K562 (cell line): ENCODE measurements around the gene DIAPH1.

Experiments
- ATF3 ChIP-seq, 2 experiments: fragments of 450-650 bp in 1 of 2; sonication (generic) in 1 of 2; formaldehyde crosslinking in 1 of 2; IDR thresholded peaks in 1 of 2; conservative IDR thresholded peaks in 1 of 2; 2 replicates each; pipeline versions ENCODE4 v1.6.1 to v1.8.1; 2016 to 2023; ENCODE audit warnings: mild to moderate bottlenecking in 2 of 2, moderate library complexity in 2 of 2, inconsistent platforms in 1 of 2, missing genetic modification reagents in 1 of 2
- CTCF ChIP-seq, 3 experiments: IDR thresholded peaks in 2 of 3; conservative IDR thresholded peaks in 1 of 3; 2 replicates each; pipeline ENCODE4 v1.5.1; 2011 to 2012; ENCODE audit warnings: low read length in 3 of 3, mild to moderate bottlenecking in 3 of 3, control low read depth in 2 of 3, improper control_type of control experiment in 1 of 3, inconsistent platforms in 1 of 3, low read depth in 1 of 3, mixed read lengths in 1 of 3, moderate library complexity in 1 of 3; ENCODE audit not compliant: insufficient read depth in 2 of 3
- DEAF1 ChIP-seq: fragments of 450-650 bp; formaldehyde crosslinking; IDR thresholded peaks from 2 replicates; pipeline ENCODE4 v1.4.0; 2020; ENCODE audit warnings: mild to moderate bottlenecking, moderate library complexity
- ERF ChIP-seq: fragments of 450-650 bp; formaldehyde crosslinking; IDR thresholded peaks from 2 replicates; pipeline ENCODE4 v1.4.0; 2020; ENCODE audit warnings: mild to moderate bottlenecking, mixed read lengths
- ETV5 ChIP-seq: sonication (generic); formaldehyde crosslinking; IDR thresholded peaks from 2 replicates; pipeline ENCODE4 v1.4.0; 2020; ENCODE audit warnings: low read depth, mild to moderate bottlenecking, missing genetic modification reagents
- KDM5B ChIP-seq: fragments of 200-600 bp; sonication (generic); IDR thresholded peaks from 2 replicates; pipeline ENCODE4 v1.6.1; 2012; ENCODE audit warnings: low read depth, mild to moderate bottlenecking, moderate library complexity, low read length, control low read depth, inconsistent platforms; ENCODE audit not compliant: insufficient replicate concordance
- NR2F6 ChIP-seq: fragments of 450-650 bp; formaldehyde crosslinking; IDR thresholded peaks from 2 replicates; pipeline ENCODE4 v1.4.0; 2020; ENCODE audit warnings: mild to moderate bottlenecking
- POLR2AphosphoS5 ChIP-seq: IDR thresholded peaks from 2 replicates; pipeline ENCODE4 v1.6.1; 2011; ENCODE audit warnings: mild to moderate bottlenecking, low read depth, low read length, moderate library complexity; ENCODE audit not compliant: control insufficient read depth, insufficient read depth
- SP1 ChIP-seq: sonication (generic); formaldehyde crosslinking; IDR thresholded peaks from 2 replicates; pipeline ENCODE4 v1.8.1; 2022; ENCODE audit warnings: mild to moderate bottlenecking, missing genetic modification reagents
- ZFP36 ChIP-seq: fragments of 150-350 bp; IDR thresholded peaks from 2 replicates; pipeline ENCODE4 v1.6.1; 2018; ENCODE audit warnings: low read length, low read depth; ENCODE audit not compliant: partially characterized antibody
- ZNF121 ChIP-seq: sonication (generic); formaldehyde crosslinking; conservative IDR thresholded peaks from 2 replicates; pipeline ENCODE4 v1.8.0; 2022; ENCODE audit warnings: missing genetic modification reagents
- ZNF3 ChIP-seq: fragments of 250-450 bp; sonication (Bioruptor Pico); IDR thresholded peaks from 2 replicates; pipeline ENCODE4 v1.5.0; 2021; ENCODE audit warnings: mild to moderate bottlenecking, moderate library complexity

- TF ChIP-seq CTCF (IDR thresholded peaks at IDR 0.05 in 2 of 3, conservative IDR thresholded peaks at IDR 0.05 in 1 of 3; ENCODE audit: insufficient read depth in 2 of 3, low read depth in 1 of 3, low read length in 3 of 3) (no peak), SP1 (CRISPR knock-in tag) (no peak), ERF (CRISPR knock-in tag) (no peak), POLR2AphosphoS5 (no peak), ZNF3 (CRISPR knock-in tag) (no peak), ATF3 (IDR thresholded peaks at IDR 0.05) (no peak), ATF3 (CRISPR knock-in tag; conservative IDR thresholded peaks at IDR 0.05) (no peak), ZFP36 (no peak), ZNF121 (CRISPR knock-in tag) (no peak), DEAF1 (no peak), NR2F6 (CRISPR knock-in tag) (no peak), KDM5B (no peak), ETV5 (CRISPR knock-in tag) (no peak)
Measured at GRCh38 chr5:141609044-141609443, 9.8 kb downstream of the DIAPH1 start.
